ENCODE measurements around the gene TMEM129.
A peak's percentile ranks its signal among the peaks of the same experiment; 100 is the strongest.

TMEM129 gene

GRCh38 chr4:1732911-1733310, 11.8 kb upstream of the TMEM129 start:
- Histone ChIP-seq H3K4me3 (ENCODE audit: insufficient read depth, low read depth, low read length) (no peak overlapping the region), H3K9me3 (ENCODE audit: control insufficient read depth, low read length) (no peaks in the 10 kb centered on the region), H3K36me3 (ENCODE audit: control insufficient read depth, insufficient read depth, low read length) (peaks cover 72% of the 10 kb centered on the region), H3K27ac (ENCODE audit: insufficient read depth, low read depth, low read length, poor library complexity, severe bottlenecking) (no peak overlapping the region), H3K4me1 (ENCODE audit: control insufficient read depth, insufficient read depth, low read length) (no peaks in the 10 kb centered on the region), H3K27me3 (ENCODE audit: control insufficient read depth, insufficient read depth, low read length, poor library complexity, severe bottlenecking) (no peaks in the 10 kb centered on the region)
- WGBS, 2 experiments, result 97 to 98% methylated on average over 10 of the region's 10 CpGs

GRCh38 chr4:1731180-1731579, 10.1 kb upstream of the TMEM129 start:
- Histone ChIP-seq H3K27ac (ENCODE audit: insufficient read depth, low read depth, low read length, poor library complexity, severe bottlenecking) (no peak overlapping the region), H3K4me1 (ENCODE audit: control insufficient read depth, insufficient read depth, low read length) (no peaks in the 10 kb centered on the region), H3K27me3 (ENCODE audit: control insufficient read depth, insufficient read depth, low read length, poor library complexity, severe bottlenecking) (no peaks in the 10 kb centered on the region), H3K9me3 (ENCODE audit: control insufficient read depth, low read length) (no peaks in the 10 kb centered on the region), H3K36me3 (ENCODE audit: control insufficient read depth, insufficient read depth, low read length) (peaks cover 64% of the 10 kb centered on the region), H3K4me3 (ENCODE audit: insufficient read depth, low read depth, low read length) (no peak overlapping the region)
- WGBS, 2 experiments, result 96 to 97% methylated on average over 10 of the region's 10 CpGs

- Histone ChIP-seq H3K27me3 (ENCODE audit: control insufficient read depth, insufficient read depth, low read length, poor library complexity, severe bottlenecking) (no peaks in the 10 kb centered on the region), H3K27ac (ENCODE audit: insufficient read depth, low read depth, low read length, poor library complexity, severe bottlenecking) (no peak overlapping the region), H3K4me1 (ENCODE audit: control insufficient read depth, insufficient read depth, low read length) (peaks cover 4% of the 10 kb centered on the region), H3K4me3 (ENCODE audit: insufficient read depth, low read depth, low read length) (no peak overlapping the region), H3K36me3 (ENCODE audit: control insufficient read depth, insufficient read depth, low read length) (peaks cover 62% of the 10 kb centered on the region), H3K9me3 (ENCODE audit: control insufficient read depth, low read length) (no peaks in the 10 kb centered on the region)
- 96 to 97% methylated on average over 16 of the region's 16 CpGs for WGBS, 2 experiments
These were observed 9.5 kb upstream of the TMEM129 start for GRCh38 chr4:1730532-1731135.

- Histone ChIP-seq H3K9me3 (ENCODE audit: control insufficient read depth, low read length) (no peaks in the 10 kb centered on the region), H3K4me1 (ENCODE audit: control insufficient read depth, insufficient read depth, low read length) (peaks cover 4% of the 10 kb centered on the region), H3K36me3 (ENCODE audit: control insufficient read depth, insufficient read depth, low read length) (peaks cover 63% of the 10 kb centered on the region), H3K27me3 (ENCODE audit: control insufficient read depth, insufficient read depth, low read length, poor library complexity, severe bottlenecking) (no peaks in the 10 kb centered on the region), H3K4me3 (ENCODE audit: insufficient read depth, low read depth, low read length) (no peak overlapping the region), H3K27ac (ENCODE audit: insufficient read depth, low read depth, low read length, poor library complexity, severe bottlenecking) (no peak overlapping the region)
- WGBS, 2 experiments, result 96% methylated on average over 31 of the region's 31 CpGs
These were observed 7.2 kb upstream of the TMEM129 start for GRCh38 chr4:1728061-1728980.

- H3K27ac ChIP-seq (ENCODE audit: insufficient read depth, low read depth, low read length, poor library complexity, severe bottlenecking), result no peak overlapping the region
- peaks cover 12% of the 10 kb centered on the region for H3K4me1 ChIP-seq (ENCODE audit: control insufficient read depth, insufficient read depth, low read length)
- H3K36me3 ChIP-seq (ENCODE audit: control insufficient read depth, insufficient read depth, low read length), result peaks cover 54% of the 10 kb centered on the region
- WGBS, 2 experiments, result 94% methylated on average over 18 of the region's 18 CpGs
- H3K27me3 ChIP-seq (ENCODE audit: control insufficient read depth, insufficient read depth, low read length, poor library complexity, severe bottlenecking), result no peaks in the 10 kb centered on the region
- no peak overlapping the region for H3K4me3 ChIP-seq (ENCODE audit: insufficient read depth, low read depth, low read length)
- no peaks in the 10 kb centered on the region for H3K9me3 ChIP-seq (ENCODE audit: control insufficient read depth, low read length)
These were observed 6.3 kb upstream of the TMEM129 start for GRCh38 chr4:1727117-1728031.

GRCh38 chr4:1726146-1726934, 5.2 kb upstream of the TMEM129 start:
- Histone ChIP-seq H3K27me3 (ENCODE audit: control insufficient read depth, insufficient read depth, low read length, poor library complexity, severe bottlenecking) (no peaks in the 10 kb centered on the region), H3K4me3 (ENCODE audit: insufficient read depth, low read depth, low read length) (no peak overlapping the region), H3K9me3 (ENCODE audit: control insufficient read depth, low read length) (no peaks in the 10 kb centered on the region), H3K36me3 (ENCODE audit: control insufficient read depth, insufficient read depth, low read length) (peaks cover 53% of the 10 kb centered on the region), H3K27ac (ENCODE audit: insufficient read depth, low read depth, low read length, poor library complexity, severe bottlenecking) (peak overlapping the region; percentile 6), H3K4me1 (ENCODE audit: control insufficient read depth, insufficient read depth, low read length) (peaks cover 17% of the 10 kb centered on the region)
- 70 to 72% methylated on average over 17 of the region's 17 CpGs for WGBS, 2 experiments

- WGBS, 2 experiments, result 92 to 94% methylated on average over 10 of the region's 10 CpGs
- H3K27me3 ChIP-seq (ENCODE audit: control insufficient read depth, insufficient read depth, low read length, poor library complexity, severe bottlenecking), result no peaks in the 10 kb centered on the region
- H3K36me3 ChIP-seq (ENCODE audit: control insufficient read depth, insufficient read depth, low read length), result peaks cover 46% of the 10 kb centered on the region
- no peak overlapping the region for H3K4me3 ChIP-seq (ENCODE audit: insufficient read depth, low read depth, low read length)
- H3K9me3 ChIP-seq (ENCODE audit: control insufficient read depth, low read length), result no peaks in the 10 kb centered on the region
- H3K27ac ChIP-seq (ENCODE audit: insufficient read depth, low read depth, low read length, poor library complexity, severe bottlenecking), result no peak overlapping the region
- peaks cover 17% of the 10 kb centered on the region for H3K4me1 ChIP-seq (ENCODE audit: control insufficient read depth, insufficient read depth, low read length)
These were observed 4.4 kb upstream of the TMEM129 start for GRCh38 chr4:1725521-1725920.

GRCh38 chr4:1723131-1723801, 2.1 kb upstream of the TMEM129 start:
- no peaks in the 10 kb centered on the region for H3K9me3 ChIP-seq (ENCODE audit: control insufficient read depth, low read length)
- peaks cover 32% of the 10 kb centered on the region for H3K36me3 ChIP-seq (ENCODE audit: control insufficient read depth, insufficient read depth, low read length)
- no peaks in the 10 kb centered on the region for H3K27me3 ChIP-seq (ENCODE audit: control insufficient read depth, insufficient read depth, low read length, poor library complexity, severe bottlenecking)
- 91 to 93% methylated on average over 12 of the region's 12 CpGs for WGBS, 2 experiments
- no peak overlapping the region for H3K4me3 ChIP-seq (ENCODE audit: insufficient read depth, low read depth, low read length)
- H3K27ac ChIP-seq (ENCODE audit: insufficient read depth, low read depth, low read length, poor library complexity, severe bottlenecking), result no peak overlapping the region
- H3K4me1 ChIP-seq (ENCODE audit: control insufficient read depth, insufficient read depth, low read length), result peaks cover 25% of the 10 kb centered on the region

- Histone ChIP-seq H3K4me1 (ENCODE audit: control insufficient read depth, insufficient read depth, low read length) (peaks cover 25% of the 10 kb centered on the region), H3K9me3 (ENCODE audit: control insufficient read depth, low read length) (no peaks in the 10 kb centered on the region), H3K4me3 (ENCODE audit: insufficient read depth, low read depth, low read length) (peak overlapping the region; percentile 89), H3K27me3 (ENCODE audit: control insufficient read depth, insufficient read depth, low read length, poor library complexity, severe bottlenecking) (no peaks in the 10 kb centered on the region), H3K36me3 (ENCODE audit: control insufficient read depth, insufficient read depth, low read length) (peaks cover 26% of the 10 kb centered on the region), H3K27ac (ENCODE audit: insufficient read depth, low read depth, low read length, poor library complexity, severe bottlenecking) (no peak overlapping the region)
- 63 to 64% methylated on average over 18 of the region's 18 CpGs for WGBS, 2 experiments
These were observed 1.5 kb upstream of the TMEM129 start for GRCh38 chr4:1722551-1723118.

All from ectodermal cell (in vitro differentiated cells).